ENCODE data around the gene PRKCQ. TPM values are rescaled to one million over a fixed set of nuclear protein-coding genes. Genes with fewer than 3 reads are reported as not detected.

The PRKCQ gene
- total RNA-seq, 1 experiment from 2014 or later, result 0.27 TPM

DNA sequence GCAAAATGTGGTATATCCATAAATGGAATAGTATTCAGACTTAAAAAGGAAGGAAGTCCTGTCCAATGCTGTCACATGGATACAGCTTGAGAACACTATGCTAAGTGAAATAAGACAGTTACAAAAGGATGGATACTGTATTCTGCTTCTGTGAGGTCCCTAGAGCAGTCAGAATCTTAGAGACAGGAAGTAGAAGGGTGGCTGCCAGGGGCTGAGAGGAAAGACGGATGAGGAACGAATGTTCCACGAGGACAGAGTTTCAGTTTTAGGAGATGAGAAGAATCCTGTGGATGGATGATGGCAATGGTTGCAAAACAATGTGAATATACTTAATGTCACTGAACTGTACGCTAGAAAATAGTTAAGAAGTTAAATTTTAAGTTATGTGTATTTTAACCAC, 3.8 kb downstream of the PRKCQ start:
- in situ Hi-C loops (cut with HindIII; ENCODE audit: low sequenced_read_pairs), result no loop called here
- no peak for DNase-seq (ENCODE audit: low spot score)

DNA sequence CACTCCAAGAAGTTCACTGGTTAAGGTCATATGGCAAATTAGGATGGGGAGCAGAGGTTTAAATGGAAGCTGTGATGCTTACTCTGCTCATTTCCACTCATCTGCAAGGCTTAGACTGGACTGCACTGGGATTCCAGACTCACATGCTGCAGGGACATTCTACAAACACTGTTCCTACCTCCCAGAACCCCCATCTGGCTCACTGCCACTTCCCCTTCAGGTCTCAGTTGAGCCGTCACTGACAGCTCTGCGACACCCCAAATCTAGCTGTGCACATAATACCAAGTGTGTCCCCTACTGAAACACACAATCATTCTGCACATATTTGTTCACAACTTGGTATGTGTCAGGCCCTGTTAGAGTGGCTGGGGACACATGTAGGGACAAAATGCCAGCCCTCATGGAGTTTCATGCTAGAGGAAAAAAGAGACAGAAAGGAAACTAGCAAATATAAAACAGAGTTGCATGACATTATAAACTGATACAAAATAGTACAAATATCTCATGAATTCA, 5.4 kb downstream of the PRKCQ start:
- DNase-seq (ENCODE audit: low spot score), result no peak
- in situ Hi-C loops (cut with HindIII; ENCODE audit: low sequenced_read_pairs), result no loop called here

- DNase-seq (ENCODE audit: low spot score), result no peak
- in situ Hi-C loops (cut with HindIII; ENCODE audit: low sequenced_read_pairs), result no loop called here
Observed at GRCh38 chr10:6570893-6571292, 9.2 kb downstream of the PRKCQ start.

DNA sequence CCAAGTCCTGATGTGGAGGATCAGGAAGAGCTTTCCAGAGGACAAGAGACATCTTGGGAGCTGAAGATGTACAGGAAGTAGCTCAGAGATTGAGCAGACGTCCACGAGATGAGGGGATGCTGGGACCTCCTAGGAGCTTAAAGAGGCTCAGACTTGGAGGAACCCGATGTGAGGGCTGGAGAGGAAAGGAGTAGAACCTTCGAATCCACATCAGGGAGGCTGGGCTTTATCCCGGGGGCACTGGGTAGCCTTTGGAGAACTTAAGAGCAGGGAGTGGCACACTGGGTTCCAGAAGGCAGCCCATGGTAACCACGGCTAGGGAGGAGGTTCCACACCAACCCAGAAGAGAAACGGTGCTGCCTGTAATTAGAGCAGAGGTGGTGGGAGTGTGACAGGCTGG, 10.8 kb downstream of the PRKCQ start:
- no peak for DNase-seq (ENCODE audit: low spot score)
- in situ Hi-C loops (cut with HindIII; ENCODE audit: low sequenced_read_pairs), result no loop called here

- no peak for DNase-seq (ENCODE audit: low spot score)
- in situ Hi-C loops (cut with HindIII; ENCODE audit: low sequenced_read_pairs), result no loop called here
Observed at GRCh38 chr10:6567884-6568283, 12.2 kb downstream of the PRKCQ start.

DNA sequence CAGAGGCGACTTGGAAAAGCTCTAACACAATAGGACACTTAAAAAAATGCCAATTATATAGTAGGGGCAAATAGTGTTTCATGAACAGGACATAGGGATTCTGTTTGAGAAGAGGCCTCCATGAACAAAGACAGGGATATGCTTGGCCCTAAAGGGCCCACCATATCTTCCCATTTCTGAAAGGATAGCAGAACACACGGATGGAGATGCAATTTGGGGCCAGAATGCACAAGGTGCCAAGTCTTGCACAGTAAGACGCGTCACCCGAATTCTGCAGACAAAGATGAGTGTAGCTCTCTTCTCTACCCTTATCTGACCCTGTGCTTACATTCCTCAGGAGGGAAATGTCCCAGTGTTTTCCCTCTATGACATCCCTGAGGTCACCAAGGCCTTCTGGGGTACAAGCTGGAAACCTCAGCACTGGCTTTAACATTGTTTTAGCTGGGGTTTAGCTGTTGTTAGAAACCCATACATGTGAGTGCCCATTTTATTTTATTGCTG, 12.8 kb downstream of the PRKCQ start:
- in situ Hi-C loops (cut with HindIII; ENCODE audit: low sequenced_read_pairs), result no loop called here
- DNase-seq (ENCODE audit: low spot score), result no peak

GRCh38 chr10:6565588-6565987, 14.5 kb downstream of the PRKCQ start:
- no peak for DNase-seq (ENCODE audit: low spot score)
- in situ Hi-C loops (cut with HindIII; ENCODE audit: low sequenced_read_pairs), result no loop called here

- no peak for DNase-seq (ENCODE audit: low spot score)
- in situ Hi-C loops (cut with HindIII; ENCODE audit: low sequenced_read_pairs), result no loop called here
Observed at GRCh38 chr10:6564367-6564766, 15.7 kb downstream of the PRKCQ start.

GRCh38 chr10:6563731-6564130, 16.3 kb downstream of the PRKCQ start:
- DNase-seq (ENCODE audit: low spot score), result no peak
- in situ Hi-C loops (cut with HindIII; ENCODE audit: low sequenced_read_pairs), result no loop called here

- in situ Hi-C loops (cut with HindIII; ENCODE audit: low sequenced_read_pairs), result no loop called here
- no peak for DNase-seq (ENCODE audit: low spot score)
Observed at GRCh38 chr10:6563075-6563474, 17.0 kb downstream of the PRKCQ start.

DNA sequence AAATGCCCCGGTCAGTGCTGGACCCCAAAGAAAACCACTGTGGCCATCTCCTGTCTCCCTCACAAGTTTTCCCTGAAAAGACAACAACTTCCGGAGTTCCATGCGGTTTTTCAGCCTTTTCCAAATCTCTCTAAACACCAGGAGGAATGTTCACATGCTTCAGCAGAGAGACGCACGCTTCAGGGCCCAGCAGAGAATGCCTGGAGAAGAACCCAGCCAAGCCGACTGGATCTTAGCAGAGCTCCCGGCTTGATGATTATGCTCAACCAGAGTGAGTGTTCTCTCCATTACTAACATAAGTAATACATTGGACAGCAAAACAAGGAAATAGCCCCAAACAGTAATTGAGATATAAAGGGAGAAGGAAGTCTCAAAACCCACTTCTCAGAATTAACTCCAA, 17.9 kb downstream of the PRKCQ start:
- in situ Hi-C loops (cut with HindIII; ENCODE audit: low sequenced_read_pairs), result no loop called here
- DNase-seq (ENCODE audit: low spot score), result no peak

- in situ Hi-C loops (cut with HindIII; ENCODE audit: low sequenced_read_pairs), result no loop called here
- DNase-seq (ENCODE audit: low spot score), result no peak
Observed at GRCh38 chr10:6561552-6561951, 18.5 kb downstream of the PRKCQ start.

DNA sequence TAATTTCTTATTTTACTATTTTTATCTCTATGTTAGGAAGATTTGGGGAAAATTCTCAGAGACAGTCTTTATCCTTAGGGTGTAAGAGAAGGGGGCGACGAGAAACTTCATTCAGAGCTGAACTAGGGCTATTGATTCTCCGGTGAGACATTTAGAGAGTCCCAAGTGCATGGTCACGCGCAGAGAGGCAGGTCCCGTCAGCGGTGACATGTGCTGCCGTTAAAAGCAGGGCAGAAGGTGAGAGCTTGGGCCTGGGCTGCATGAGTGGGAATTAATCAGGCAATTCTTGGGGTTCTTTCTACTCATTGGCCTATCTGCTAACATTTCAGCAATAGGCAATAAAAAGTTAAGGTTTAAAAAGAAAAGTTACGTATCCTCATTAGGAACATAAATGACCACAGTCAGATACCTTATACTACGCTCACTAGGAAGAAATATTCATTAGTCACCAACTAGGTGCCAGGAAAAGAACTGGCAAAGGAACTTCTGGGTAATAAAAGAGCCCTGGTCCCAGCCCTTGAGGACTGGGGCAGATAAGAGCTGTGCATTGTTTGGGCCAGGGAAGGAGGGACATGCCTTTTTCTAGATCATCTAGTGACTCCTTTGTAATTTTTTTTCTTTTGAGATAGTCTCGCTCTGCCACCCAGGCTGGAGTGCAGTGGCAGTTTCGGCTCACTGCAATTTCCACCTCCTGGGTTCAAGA, 21.2 kb downstream of the PRKCQ start:
- in situ Hi-C loops (cut with HindIII; ENCODE audit: low sequenced_read_pairs), result no loop called here

GRCh38 chr10:6558272-6558671, 21.8 kb downstream of the PRKCQ start:
- in situ Hi-C loops (cut with HindIII; ENCODE audit: low sequenced_read_pairs), result no loop called here

More for the DNA sequence above, 21.2 kb downstream of the PRKCQ start:
- no peak for DNase-seq (ENCODE audit: low spot score)

DNA sequence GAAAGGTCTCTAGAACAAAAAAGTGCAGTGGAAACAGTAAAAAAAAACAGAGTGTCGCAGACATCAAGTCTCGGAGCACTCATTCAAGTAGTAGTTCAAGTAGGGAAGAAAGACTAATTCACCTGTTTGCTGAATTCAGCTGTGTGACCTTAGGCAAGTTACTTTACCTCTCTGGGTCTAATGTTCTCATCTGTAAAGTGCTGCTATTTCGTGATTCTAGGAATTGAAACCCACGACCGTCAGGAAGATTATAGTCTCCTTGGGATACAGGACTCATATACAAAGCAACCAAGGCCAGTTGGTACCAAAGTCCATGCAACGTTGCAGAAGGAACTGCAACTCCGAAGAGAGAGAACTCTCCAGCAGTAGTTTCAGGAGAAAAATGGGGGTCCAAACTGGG, 26.1 kb downstream of the PRKCQ start:
- in situ Hi-C loops (cut with HindIII; ENCODE audit: low sequenced_read_pairs), result no loop called here
- no peak for DNase-seq (ENCODE audit: low spot score)

More at GRCh38 chr10:6558272-6558671, 21.8 kb downstream of the PRKCQ start:
- no peak for DNase-seq (ENCODE audit: low spot score)

- in situ Hi-C loops (cut with HindIII; ENCODE audit: low sequenced_read_pairs), result no loop called here
Observed at GRCh38 chr10:6543431-6544005, 36.6 kb downstream of the PRKCQ start.

DNA sequence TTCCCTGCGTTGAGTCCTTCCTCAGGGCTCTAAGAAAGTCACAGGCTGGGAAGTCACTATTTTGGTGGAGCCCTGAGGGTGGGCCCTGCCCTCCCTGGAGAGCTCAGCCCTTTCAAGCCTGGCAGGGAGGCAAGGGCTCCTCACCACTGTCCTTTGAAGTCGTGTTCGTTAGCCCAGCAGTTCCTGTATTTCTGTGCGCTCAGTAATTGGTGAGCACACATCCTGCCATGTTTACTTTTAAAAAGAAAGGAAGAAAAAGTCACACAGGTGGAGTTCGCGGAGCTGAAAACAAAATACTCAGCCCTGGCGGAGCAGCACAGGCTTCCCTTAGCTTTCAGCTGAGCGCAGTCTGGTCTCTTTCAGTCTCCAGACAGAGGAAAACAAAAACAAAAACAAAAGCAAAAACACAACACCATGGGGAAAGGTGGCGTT, 37.1 kb downstream of the PRKCQ start:
- in situ Hi-C loops (cut with HindIII; ENCODE audit: low sequenced_read_pairs), result no loop called here
- DNase-seq (ENCODE audit: low spot score), result no peak

More at GRCh38 chr10:6543431-6544005, 36.6 kb downstream of the PRKCQ start:
- no peak for DNase-seq (ENCODE audit: low spot score)

DNA sequence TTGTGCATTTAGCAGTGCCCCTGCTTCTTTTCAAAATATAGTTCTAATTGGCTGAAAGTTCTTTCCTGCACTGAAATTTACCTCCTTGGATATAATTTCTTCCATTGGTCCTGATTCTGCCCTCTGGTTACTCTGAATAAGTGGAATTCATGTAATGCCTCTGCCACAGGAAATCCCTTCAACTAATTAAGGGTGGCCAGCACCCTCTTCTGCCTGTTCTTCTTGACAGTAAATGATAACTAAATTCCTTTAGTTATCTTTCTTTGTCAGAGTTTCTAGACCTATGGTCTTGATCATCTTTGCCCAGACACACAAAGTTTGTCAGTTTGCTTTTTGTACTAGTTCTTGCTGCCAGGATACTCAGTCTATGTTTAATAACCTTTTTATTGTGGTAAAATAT, 40.2 kb downstream of the PRKCQ start:
- DNase-seq (ENCODE audit: low spot score), result no peak
- in situ Hi-C loops (cut with HindIII; ENCODE audit: low sequenced_read_pairs), result no loop called here

- DNase-seq (ENCODE audit: low spot score), result no peak
- in situ Hi-C loops (cut with HindIII; ENCODE audit: low sequenced_read_pairs), result no loop called here
Observed at GRCh38 chr10:6537770-6538169, 42.3 kb downstream of the PRKCQ start.

GRCh38 chr10:6536102-6536501, 44.0 kb downstream of the PRKCQ start:
- DNase-seq (ENCODE audit: low spot score), result no peak
- in situ Hi-C loops (cut with HindIII; ENCODE audit: low sequenced_read_pairs), result no loop called here
